ENCODE data around the gene E4F1.

E4F1 gene

DNA sequence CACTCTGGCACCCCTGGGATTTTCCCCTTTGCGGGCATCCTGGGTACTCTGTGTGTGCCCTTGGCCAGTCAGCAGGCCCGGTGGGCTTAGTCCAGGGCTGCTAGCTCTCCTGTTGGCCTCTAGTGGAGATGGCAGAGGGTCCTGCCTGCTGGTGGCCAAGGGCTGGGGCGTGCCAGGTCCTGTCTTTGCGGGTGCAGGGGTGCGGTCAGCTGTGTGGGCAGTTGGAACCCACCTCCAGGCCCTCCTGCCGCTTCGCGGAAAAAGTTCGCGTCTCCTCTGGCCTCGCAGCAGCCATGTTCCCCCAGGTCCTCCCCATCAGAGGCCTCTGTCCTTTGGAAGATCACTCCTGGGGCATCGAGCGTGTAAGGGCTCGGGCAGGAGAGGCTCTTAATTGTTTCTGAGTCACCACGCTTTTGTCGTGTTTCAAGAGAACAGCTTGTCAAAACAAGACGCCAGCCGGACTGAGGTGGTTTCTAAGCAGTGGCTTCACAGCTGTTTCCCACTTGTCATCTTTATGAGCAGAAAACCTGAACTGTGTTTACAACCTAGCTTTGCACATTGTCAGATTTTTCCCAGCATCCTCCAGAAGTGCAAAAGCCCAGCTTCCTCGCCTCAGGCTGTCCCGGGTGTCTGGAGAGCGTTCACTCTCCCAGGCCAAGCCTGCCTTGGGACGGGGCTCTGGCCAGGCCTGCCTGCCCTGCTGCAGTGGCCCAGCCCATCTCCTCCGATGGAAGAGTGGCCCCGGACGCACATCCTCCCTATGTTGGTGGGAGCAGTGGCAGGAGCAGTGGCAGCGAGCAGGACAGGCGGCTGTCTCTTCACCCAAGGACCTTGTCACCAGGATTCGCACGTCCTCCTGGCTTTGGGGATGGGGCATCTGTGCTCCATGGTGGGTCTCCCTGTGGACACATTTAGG lies 7.9 kb downstream of the E4F1 start:
- no peak for TF ChIP-seq CTCF (IDR thresholded peaks at IDR 0.05; ENCODE audit: control extremely low read depth, extremely low read depth, low read depth, missing control alignments)
- no peak for DNase-seq (ENCODE audit: extremely low spot score)
- POLR2A ChIA-PET = no interaction called here
- CTCF ChIA-PET = no interaction called here

GRCh38 chr16:2232094-2232990 lies 9.0 kb downstream of the E4F1 start:
- ChIA-PET CTCF (interaction anchor here (0.6 to 0.7 kb wide), 2 partner anchors 19 to 38 kb away, joined by 3 read pairs; partner anchors contain the start of gene ECI1), POLR2A (interaction anchor here (0.7 kb wide), 1 partner anchor 226 kb away, joined by 3 read pairs; no protein-coding TSS in a partner anchor)
- TF ChIP-seq CTCF (IDR thresholded peaks at IDR 0.05; ENCODE audit: control extremely low read depth, extremely low read depth, low read depth, missing control alignments) = no peak
- DNase-seq (ENCODE audit: extremely low spot score) = no peak

GRCh38 chr16:2233046-2233775 lies 9.8 kb downstream of the E4F1 start:
- TF ChIP-seq CTCF (IDR thresholded peaks at IDR 0.05; ENCODE audit: control extremely low read depth, extremely low read depth, low read depth, missing control alignments) = no peak
- ChIA-PET CTCF (interaction anchor here (2.0 kb wide), 1 partner anchor 18 kb away, joined by 7 read pairs; the partner anchor contains the start of gene ECI1), POLR2A (interaction anchor here (0.6 kb wide), 1 partner anchor 32 kb away, joined by 4 read pairs; no protein-coding TSS in a partner anchor)
- DNase-seq (ENCODE audit: extremely low spot score) = no peak

DNA sequence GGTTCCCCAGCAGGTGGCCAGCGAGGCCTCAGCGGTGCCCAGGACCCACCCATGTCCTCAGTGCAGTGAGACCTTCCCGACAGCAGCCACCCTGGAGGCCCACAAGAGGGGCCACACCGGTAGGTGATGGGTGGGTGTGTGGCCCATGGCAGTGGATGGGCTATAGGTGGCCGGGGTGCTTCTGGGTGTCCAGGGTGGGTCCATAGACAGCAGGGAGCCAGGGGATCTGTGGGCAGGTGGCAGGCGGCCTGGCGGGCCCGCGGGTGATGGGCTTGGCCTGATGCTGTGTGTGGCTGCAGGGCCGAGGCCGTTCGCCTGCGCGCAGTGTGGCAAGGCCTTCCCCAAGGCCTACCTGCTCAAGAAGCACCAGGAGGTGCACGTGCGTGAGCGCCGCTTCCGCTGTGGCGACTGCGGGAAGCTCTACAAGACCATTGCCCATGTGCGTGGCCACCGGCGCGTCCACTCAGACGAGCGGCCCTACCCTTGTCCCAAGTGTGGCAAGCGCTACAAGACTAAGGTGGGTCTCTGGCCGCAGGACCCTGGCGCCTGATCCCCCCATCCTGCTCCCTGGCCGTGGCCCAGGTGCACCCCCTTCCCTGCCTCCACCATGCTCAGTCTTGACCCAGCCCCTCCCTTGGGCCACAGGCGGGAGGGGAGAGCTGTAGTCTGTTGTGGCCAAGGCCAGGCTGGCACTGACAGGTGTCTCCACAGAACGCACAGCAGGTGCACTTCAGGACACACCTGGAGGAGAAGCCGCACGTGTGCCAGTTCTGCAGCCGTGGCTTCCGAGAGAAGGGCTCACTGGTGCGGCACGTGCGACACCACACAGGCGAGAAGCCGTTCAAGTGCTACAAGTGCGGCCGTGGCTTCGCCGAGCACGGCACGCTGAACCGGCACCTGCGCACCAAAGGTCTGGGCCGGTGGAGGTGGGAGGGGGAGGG lies 10.8 kb downstream of the E4F1 start:
- no peak for DNase-seq (ENCODE audit: extremely low spot score)
- TF ChIP-seq CTCF (IDR thresholded peaks at IDR 0.05; ENCODE audit: control extremely low read depth, extremely low read depth, low read depth, missing control alignments) = no peak
- ChIA-PET POLR2A (interaction anchor here (0.6 kb wide), 1 partner anchor 31 kb away, joined by 4 read pairs; no protein-coding TSS in a partner anchor), CTCF (interaction anchor here (2.0 kb wide), 1 partner anchor 17 kb away, joined by 7 read pairs; the partner anchor contains the start of gene ECI1)

- no peak for DNase-seq (ENCODE audit: extremely low spot score)
- ChIA-PET POLR2A (no interaction called here), CTCF (interaction anchor here (2.0 kb wide), 1 partner anchor 17 kb away, joined by 7 read pairs; the partner anchor contains the start of gene ECI1)
- TF ChIP-seq CTCF (IDR thresholded peaks at IDR 0.05; ENCODE audit: control extremely low read depth, extremely low read depth, low read depth, missing control alignments) = no peak
Observed at GRCh38 chr16:2234813-2235170, 11.4 kb downstream of the E4F1 start.
